ENCODE measurements around the gene PPP6R2.
A peak's percentile ranks its signal among the peaks of the same experiment; 100 is the strongest.

The PPP6R2 gene

DNA sequence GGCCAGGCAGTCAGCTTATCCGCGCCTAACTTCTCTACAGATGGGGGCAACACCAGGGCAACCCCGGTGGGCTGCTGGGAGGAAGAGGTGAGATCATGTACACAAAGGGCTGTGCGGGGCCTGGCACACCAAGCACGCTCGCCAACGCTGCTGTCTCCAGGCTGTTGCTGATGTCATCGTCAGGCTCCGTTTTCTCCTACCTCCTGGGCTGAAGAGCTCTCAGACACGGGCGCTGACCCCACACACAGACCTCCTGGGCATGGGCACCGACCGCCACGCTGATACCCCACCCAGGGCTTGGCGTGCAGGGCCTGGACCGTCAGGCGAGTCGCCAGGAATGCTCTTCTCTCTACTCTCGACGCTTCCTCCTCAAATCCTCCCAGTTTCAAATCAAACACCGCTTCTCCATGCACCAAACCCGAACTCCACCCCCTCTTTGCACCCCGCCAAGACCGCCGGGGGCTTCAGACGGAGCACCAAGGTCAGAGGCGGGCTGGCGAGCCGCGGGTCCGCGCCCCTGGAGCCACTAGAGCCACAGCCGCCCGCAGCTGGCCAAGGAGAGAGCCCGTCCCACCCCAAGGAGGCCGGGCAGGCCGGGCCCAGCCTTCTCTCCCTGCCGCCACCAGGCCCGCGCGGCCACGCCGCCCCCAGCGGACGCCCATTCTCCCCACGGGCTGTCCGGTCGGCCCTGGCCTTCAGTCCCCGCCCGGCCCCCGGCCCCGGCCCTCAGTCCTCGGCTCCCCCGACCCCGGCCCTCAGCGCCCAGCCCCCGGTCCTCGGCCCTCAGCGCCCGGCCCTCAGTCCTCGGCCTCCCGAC lies 130.9 kb downstream of the PPP6R2 start (continued):
- peak; percentile 99 for TF ChIP-seq GLIS2 (tag by site-specific recombination; IDR thresholded peaks at IDR 0.05)
- peak; percentile 55 for TF ChIP-seq ZFHX2 (tag by site-specific recombination; conservative IDR thresholded peaks at IDR 0.05)
- TF ChIP-seq SP3 (tag by site-specific recombination; IDR thresholded peaks at IDR 0.05), result 0 out of 2 replicates have a peak, but pooled peaks have one; percentile 10
- TF ChIP-seq ZXDB (tag by site-specific recombination; IDR thresholded peaks at IDR 0.05), result peak; percentile 75; the same call in 1 of the 2 replicates
- TF ChIP-seq, protein P1, sequence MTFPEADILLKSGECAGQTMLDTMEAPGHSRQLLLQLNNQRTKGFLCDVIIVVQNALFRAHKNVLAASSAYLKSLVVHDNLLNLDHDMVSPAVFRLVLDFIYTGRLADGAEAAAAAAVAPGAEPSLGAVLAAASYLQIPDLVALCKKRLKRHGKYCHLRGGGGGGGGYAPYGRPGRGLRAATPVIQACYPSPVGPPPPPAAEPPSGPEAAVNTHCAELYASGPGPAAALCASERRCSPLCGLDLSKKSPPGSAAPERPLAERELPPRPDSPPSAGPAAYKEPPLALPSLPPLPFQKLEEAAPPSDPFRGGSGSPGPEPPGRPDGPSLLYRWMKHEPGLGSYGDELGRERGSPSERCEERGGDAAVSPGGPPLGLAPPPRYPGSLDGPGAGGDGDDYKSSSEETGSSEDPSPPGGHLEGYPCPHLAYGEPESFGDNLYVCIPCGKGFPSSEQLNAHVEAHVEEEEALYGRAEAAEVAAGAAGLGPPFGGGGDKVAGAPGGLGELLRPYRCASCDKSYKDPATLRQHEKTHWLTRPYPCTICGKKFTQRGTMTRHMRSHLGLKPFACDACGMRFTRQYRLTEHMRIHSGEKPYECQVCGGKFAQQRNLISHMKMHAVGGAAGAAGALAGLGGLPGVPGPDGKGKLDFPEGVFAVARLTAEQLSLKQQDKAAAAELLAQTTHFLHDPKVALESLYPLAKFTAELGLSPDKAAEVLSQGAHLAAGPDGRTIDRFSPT (tag by site-specific recombination; IDR thresholded peaks at IDR 0.05), result peak; percentile 86
- TF ChIP-seq ZNF140 (tag by site-specific recombination; IDR thresholded peaks at IDR 0.05), result no peak
- TF ChIP-seq, protein P2, sequence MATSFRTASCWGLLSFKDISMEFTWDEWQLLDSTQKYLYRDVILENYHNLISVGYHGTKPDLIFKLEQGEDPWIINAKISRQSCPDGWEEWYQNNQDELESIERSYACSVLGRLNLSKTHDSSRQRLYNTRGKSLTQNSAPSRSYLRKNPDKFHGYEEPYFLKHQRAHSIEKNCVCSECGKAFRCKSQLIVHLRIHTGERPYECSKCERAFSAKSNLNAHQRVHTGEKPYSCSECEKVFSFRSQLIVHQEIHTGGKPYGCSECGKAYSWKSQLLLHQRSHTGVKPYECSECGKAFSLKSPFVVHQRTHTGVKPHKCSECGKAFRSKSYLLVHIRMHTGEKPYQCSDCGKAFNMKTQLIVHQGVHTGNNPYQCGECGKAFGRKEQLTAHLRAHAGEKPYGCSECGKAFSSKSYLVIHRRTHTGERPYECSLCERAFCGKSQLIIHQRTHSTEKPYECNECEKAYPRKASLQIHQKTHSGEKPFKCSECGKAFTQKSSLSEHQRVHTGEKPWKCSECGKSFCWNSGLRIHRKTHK (tag by site-specific recombination; IDR thresholded peaks at IDR 0.05), result no peak
- no peak for TF ChIP-seq ZNF292 (tag by site-specific recombination; IDR thresholded peaks at IDR 0.05; ENCODE audit: borderline replicate concordance, low read depth)
- peak; percentile 93 for TF ChIP-seq ZBTB17 (tag by site-specific recombination; IDR thresholded peaks at IDR 0.05)
- peak; percentile 82; the same call in 1 of the 2 replicates for TF ChIP-seq GLI4 (tag by site-specific recombination; IDR thresholded peaks at IDR 0.05)
- TF ChIP-seq, protein P3, sequence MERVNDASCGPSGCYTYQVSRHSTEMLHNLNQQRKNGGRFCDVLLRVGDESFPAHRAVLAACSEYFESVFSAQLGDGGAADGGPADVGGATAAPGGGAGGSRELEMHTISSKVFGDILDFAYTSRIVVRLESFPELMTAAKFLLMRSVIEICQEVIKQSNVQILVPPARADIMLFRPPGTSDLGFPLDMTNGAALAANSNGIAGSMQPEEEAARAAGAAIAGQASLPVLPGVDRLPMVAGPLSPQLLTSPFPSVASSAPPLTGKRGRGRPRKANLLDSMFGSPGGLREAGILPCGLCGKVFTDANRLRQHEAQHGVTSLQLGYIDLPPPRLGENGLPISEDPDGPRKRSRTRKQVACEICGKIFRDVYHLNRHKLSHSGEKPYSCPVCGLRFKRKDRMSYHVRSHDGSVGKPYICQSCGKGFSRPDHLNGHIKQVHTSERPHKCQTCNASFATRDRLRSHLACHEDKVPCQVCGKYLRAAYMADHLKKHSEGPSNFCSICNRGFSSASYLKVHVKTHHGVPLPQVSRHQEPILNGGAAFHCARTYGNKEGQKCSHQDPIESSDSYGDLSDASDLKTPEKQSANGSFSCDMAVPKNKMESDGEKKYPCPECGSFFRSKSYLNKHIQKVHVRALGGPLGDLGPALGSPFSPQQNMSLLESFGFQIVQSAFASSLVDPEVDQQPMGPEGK (tag by site-specific recombination; IDR thresholded peaks at IDR 0.05), result peak; percentile 61
- TF ChIP-seq ZFP69B (tag by site-specific recombination; IDR thresholded peaks at IDR 0.05), result peak; percentile 62; the same call in 1 of the 2 replicates
- TF ChIP-seq PRDM1 (tag by site-specific recombination; IDR thresholded peaks at IDR 0.05), result no peak
- TF ChIP-seq SP2 (tag by site-specific recombination; IDR thresholded peaks at IDR 0.05), result peak; percentile 64
- TF ChIP-seq, protein P4, sequence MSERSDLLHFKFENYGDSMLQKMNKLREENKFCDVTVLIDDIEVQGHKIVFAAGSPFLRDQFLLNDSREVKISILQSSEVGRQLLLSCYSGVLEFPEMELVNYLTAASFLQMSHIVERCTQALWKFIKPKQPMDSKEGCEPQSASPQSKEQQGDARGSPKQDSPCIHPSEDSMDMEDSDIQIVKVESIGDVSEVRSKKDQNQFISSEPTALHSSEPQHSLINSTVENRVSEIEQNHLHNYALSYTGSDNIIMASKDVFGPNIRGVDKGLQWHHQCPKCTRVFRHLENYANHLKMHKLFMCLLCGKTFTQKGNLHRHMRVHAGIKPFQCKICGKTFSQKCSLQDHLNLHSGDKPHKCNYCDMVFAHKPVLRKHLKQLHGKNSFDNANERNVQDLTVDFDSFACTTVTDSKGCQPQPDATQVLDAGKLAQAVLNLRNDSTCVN (tag by site-specific recombination; optimal IDR thresholded peaks at IDR 0.05), result peak; percentile 76
- no peak for TF ChIP-seq MZF1 (tag by site-specific recombination; IDR thresholded peaks at IDR 0.05; ENCODE audit: borderline replicate concordance)
- TF ChIP-seq ZEB2 (tag by site-specific recombination; IDR thresholded peaks at IDR 0.05), result peak; percentile 71
- TF ChIP-seq YY2 (tag by site-specific recombination; IDR thresholded peaks at IDR 0.05), result no peak
- TF ChIP-seq, protein P5, sequence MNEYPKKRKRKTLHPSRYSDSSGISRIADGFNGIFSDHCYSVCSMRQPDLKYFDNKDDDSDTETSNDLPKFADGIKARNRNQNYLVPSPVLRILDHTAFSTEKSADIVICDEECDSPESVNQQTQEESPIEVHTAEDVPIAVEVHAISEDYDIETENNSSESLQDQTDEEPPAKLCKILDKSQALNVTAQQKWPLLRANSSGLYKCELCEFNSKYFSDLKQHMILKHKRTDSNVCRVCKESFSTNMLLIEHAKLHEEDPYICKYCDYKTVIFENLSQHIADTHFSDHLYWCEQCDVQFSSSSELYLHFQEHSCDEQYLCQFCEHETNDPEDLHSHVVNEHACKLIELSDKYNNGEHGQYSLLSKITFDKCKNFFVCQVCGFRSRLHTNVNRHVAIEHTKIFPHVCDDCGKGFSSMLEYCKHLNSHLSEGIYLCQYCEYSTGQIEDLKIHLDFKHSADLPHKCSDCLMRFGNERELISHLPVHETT (tag by site-specific recombination; IDR thresholded peaks at IDR 0.05), result 0 out of 2 replicates have a peak, but pooled peaks have one; percentile 25
- TF ChIP-seq ZNF391 (tag by site-specific recombination; IDR thresholded peaks at IDR 0.05; ENCODE audit: borderline replicate concordance, low read depth), result peak; percentile 84; the same call in 1 of the 2 replicates
- TF ChIP-seq, protein P6, sequence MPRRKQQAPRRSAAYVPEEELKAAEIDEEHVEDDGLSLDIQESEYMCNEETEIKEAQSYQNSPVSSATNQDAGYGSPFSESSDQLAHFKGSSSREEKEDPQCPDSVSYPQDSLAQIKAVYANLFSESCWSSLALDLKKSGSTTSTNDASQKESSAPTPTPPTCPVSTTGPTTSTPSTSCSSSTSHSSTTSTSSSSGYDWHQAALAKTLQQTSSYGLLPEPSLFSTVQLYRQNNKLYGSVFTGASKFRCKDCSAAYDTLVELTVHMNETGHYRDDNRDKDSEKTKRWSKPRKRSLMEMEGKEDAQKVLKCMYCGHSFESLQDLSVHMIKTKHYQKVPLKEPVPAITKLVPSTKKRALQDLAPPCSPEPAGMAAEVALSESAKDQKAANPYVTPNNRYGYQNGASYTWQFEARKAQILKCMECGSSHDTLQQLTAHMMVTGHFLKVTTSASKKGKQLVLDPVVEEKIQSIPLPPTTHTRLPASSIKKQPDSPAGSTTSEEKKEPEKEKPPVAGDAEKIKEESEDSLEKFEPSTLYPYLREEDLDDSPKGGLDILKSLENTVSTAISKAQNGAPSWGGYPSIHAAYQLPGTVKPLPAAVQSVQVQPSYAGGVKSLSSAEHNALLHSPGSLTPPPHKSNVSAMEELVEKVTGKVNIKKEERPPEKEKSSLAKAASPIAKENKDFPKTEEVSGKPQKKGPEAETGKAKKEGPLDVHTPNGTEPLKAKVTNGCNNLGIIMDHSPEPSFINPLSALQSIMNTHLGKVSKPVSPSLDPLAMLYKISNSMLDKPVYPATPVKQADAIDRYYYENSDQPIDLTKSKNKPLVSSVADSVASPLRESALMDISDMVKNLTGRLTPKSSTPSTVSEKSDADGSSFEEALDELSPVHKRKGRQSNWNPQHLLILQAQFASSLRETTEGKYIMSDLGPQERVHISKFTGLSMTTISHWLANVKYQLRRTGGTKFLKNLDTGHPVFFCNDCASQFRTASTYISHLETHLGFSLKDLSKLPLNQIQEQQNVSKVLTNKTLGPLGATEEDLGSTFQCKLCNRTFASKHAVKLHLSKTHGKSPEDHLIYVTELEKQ (tag by site-specific recombination; IDR thresholded peaks at IDR 0.05; ENCODE audit: borderline replicate concordance), result no peak
- no peak for TF ChIP-seq ZNF10 (tag by site-specific recombination; IDR thresholded peaks at IDR 0.05)
- TF ChIP-seq ZNF350 (tag by site-specific recombination; IDR thresholded peaks at IDR 0.05), result no peak
- TF ChIP-seq ZBTB7A (tag by site-specific recombination; IDR thresholded peaks at IDR 0.05; ENCODE audit: low read depth), result no peak
- TF ChIP-seq BCL11A (tag by site-specific recombination; IDR thresholded peaks at IDR 0.05; ENCODE audit: low read depth), result peak; percentile 12
- peak; percentile 61; the same call in 1 of the 2 replicates for TF ChIP-seq KLF8 (tag by site-specific recombination; IDR thresholded peaks at IDR 0.05)
- no peak for TF ChIP-seq GLI2 (tag by site-specific recombination; IDR thresholded peaks at IDR 0.05; ENCODE audit: borderline replicate concordance, low read depth)
